Lower lobe of right lung (tissue), 2 donors: ENCODE results near the gene PMP22. TPM values are rescaled to one million over a fixed set of nuclear protein-coding genes. Genes with fewer than 3 reads are reported as not detected.
"Not testable (repeated sequence)": the region's sequence is repeated elsewhere in the genome, so short reads cannot be mapped to it uniquely, and the experiment has no call there.

Experiments
- ATAC-seq, 2 donors: fragments of 200-7000 bp; cut with Tn5 transposase; one replicate each; pipeline ENCODE4 v1.9.1; 2020 to 2022; ENCODE audit warnings: mild to moderate bottlenecking in 2 of 2, moderate library complexity in 2 of 2
- DNase-seq: peaks from one replicate; pipeline ENCODE4 v3.0.0-alpha.2; 2020
- H3K27ac ChIP-seq: fragments of 200-600 bp; one replicate; pipeline ENCODE4 v1.8.0; 2022
- H3K27me3 ChIP-seq: fragments of 200-600 bp; one replicate; pipeline ENCODE4 v1.8.0; 2022; ENCODE audit warnings: low read depth
- H3K36me3 ChIP-seq: fragments of 200-600 bp; one replicate; pipeline ENCODE4 v1.8.0; 2022; ENCODE audit warnings: mild to moderate bottlenecking
- H3K4me1 ChIP-seq: fragments of 200-600 bp; one replicate; pipeline ENCODE4 v1.8.0; 2022
- H3K4me3 ChIP-seq: fragments of 200-600 bp; one replicate; pipeline ENCODE4 v1.8.0; 2022; ENCODE audit warnings: mild to moderate bottlenecking
- H3K9me3 ChIP-seq: fragments of 200-600 bp; one replicate; pipeline ENCODE4 v1.8.0; 2022
- CTCF ChIP-seq: fragments of 200-600 bp; IDR thresholded peaks from one replicate; pipeline ENCODE4 v1.8.0; 2022; ENCODE audit warnings: antibody characterized with exemption, mild to moderate bottlenecking
- intact Hi-C: fragments of 100-400 bp; cut with DNase I; formaldehyde crosslinking; loops from one replicate; pipeline ENCODE4 v1.11.0; 2022
- total RNA-seq: library from RNA; stranded (reverse); fragmentation: NEBNext Ultra II Directional; extraction: Animal tissue kit (Norgen Biotek cat#: 25700); gene quantifications from one replicate; pipeline ENCODE4 v1.2.1, GENCODE V29; 2021
- donor health status: DM: no; HTN: yes; CAD: no; lungs with severe emphysema.

The PMP22 gene
- total RNA-seq, 1 donor from 2014 or later: 125 TPM

GRCh38 chr17:15220785-15221184 is 44.3 kb downstream of the PMP22 start:
- Histone ChIP-seq H3K4me1 (no peaks in the 10 kb centered on the region), H3K36me3 (no peaks in the 10 kb centered on the region), H3K27me3 (no peaks in the 10 kb centered on the region), H3K9me3 (no peaks in the 10 kb centered on the region), H3K4me3 (no peak overlapping the region), H3K27ac (peak overlapping the region; percentile 11)
- no peak for TF ChIP-seq CTCF
- ATAC-seq: no peak
- intact Hi-C loops: no loop called here
- no peak for DNase-seq

GRCh38 chr17:15216481-15216880 is 48.6 kb downstream of the PMP22 start:
- intact Hi-C loops: no loop called here
- no peak for TF ChIP-seq CTCF
- no peaks in the 10 kb centered on the region for H3K9me3 ChIP-seq

GRCh38 chr17:15213381-15214087 is 51.6 kb downstream of the PMP22 start:
- DNase-seq: no peak
- no peaks in the 10 kb centered on the region for H3K36me3 ChIP-seq
- no peaks in the 10 kb centered on the region for H3K4me1 ChIP-seq
- no peak overlapping the region for H3K4me3 ChIP-seq
- H3K9me3 ChIP-seq: no peaks in the 10 kb centered on the region
- H3K27me3 ChIP-seq: no peaks in the 10 kb centered on the region
- no peak overlapping the region for H3K27ac ChIP-seq
- intact Hi-C loops: no loop called here
- peak; percentile 29 for TF ChIP-seq CTCF
- no peak for ATAC-seq

More at GRCh38 chr17:15216481-15216880, 48.6 kb downstream of the PMP22 start:
- H3K4me1 ChIP-seq: no peaks in the 10 kb centered on the region
- H3K27me3 ChIP-seq: no peaks in the 10 kb centered on the region
- DNase-seq (no peak), ATAC-seq (no peak)
- no peak overlapping the region for H3K4me3 ChIP-seq
- H3K27ac ChIP-seq: no peak overlapping the region
- no peaks in the 10 kb centered on the region for H3K36me3 ChIP-seq

GRCh38 chr17:15210247-15210646 is 54.9 kb downstream of the PMP22 start:
- Histone ChIP-seq H3K4me3 (no peak overlapping the region), H3K27me3 (no peaks in the 10 kb centered on the region), H3K36me3 (no peaks in the 10 kb centered on the region), H3K9me3 (no peaks in the 10 kb centered on the region), H3K27ac (no peak overlapping the region), H3K4me1 (no peaks in the 10 kb centered on the region)
- DNase-seq (no peak), ATAC-seq (no peak)
- intact Hi-C loops: no loop called here
- no peak for TF ChIP-seq CTCF

GRCh38 chr17:15203062-15203461 is 62.1 kb downstream of the PMP22 start:
- peaks cover 16% of the 10 kb centered on the region for H3K9me3 ChIP-seq
- DNase-seq, H3K36me3 ChIP-seq, H3K27me3 ChIP-seq, intact Hi-C loops, ATAC-seq, H3K4me1 ChIP-seq, H3K4me3 ChIP-seq, H3K27ac ChIP-seq: not testable (repeated sequence)

- DNase-seq, H3K27ac ChIP-seq, H3K4me1 ChIP-seq, H3K4me3 ChIP-seq, ATAC-seq, intact Hi-C loops, H3K36me3 ChIP-seq, H3K27me3 ChIP-seq: not testable (repeated sequence)
- peaks cover 16% of the 10 kb centered on the region for H3K9me3 ChIP-seq
Observed at GRCh38 chr17:15200574-15200973, 64.6 kb downstream of the PMP22 start.
